Measurements from ENCODE around the gene ENTREP3.

Gene ENTREP3

DNA sequence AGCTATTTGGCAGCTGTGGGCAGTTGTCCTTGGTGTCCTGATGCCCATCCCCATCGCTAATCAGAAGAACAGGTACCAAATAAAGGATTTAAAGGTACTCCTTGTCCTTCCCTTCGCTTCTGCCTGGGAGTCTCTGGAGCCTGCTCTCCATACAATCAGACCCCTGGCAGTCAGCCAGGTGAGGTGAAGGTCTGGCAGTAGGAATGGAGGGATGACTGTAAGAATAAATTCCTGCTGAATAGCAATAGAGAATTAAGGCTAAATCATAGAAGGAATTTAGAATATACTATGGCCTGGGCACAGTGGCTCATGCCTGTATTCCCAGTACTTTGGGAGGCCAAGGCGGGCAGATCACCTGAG is 56.8 kb downstream of the ENTREP3 start:
- DNase-seq (ENCODE audit: low spot score), result no peak

- no peak for DNase-seq (ENCODE audit: low spot score)
Measured at GRCh38 chr1:155197901-155198546, 57.3 kb downstream of the ENTREP3 start.

Measured in CD4-positive, alpha-beta T cell treated with Interleukin-15 for 4 hours (primary cell).